Islet precursor cell (in vitro differentiated cells): ENCODE results near the gene ZNF514.
A peak's percentile ranks its signal among the peaks of the same experiment; 100 is the strongest.
"Not testable (repeated sequence)": the region's sequence is repeated elsewhere in the genome, so short reads cannot be mapped to it uniquely, and the experiment has no call there.

ENCODE experiments used
- DNase-seq: peaks from one replicate; pipeline ENCODE4 v3.0.0-alpha.2; 2018

The ZNF514 gene

DNA sequence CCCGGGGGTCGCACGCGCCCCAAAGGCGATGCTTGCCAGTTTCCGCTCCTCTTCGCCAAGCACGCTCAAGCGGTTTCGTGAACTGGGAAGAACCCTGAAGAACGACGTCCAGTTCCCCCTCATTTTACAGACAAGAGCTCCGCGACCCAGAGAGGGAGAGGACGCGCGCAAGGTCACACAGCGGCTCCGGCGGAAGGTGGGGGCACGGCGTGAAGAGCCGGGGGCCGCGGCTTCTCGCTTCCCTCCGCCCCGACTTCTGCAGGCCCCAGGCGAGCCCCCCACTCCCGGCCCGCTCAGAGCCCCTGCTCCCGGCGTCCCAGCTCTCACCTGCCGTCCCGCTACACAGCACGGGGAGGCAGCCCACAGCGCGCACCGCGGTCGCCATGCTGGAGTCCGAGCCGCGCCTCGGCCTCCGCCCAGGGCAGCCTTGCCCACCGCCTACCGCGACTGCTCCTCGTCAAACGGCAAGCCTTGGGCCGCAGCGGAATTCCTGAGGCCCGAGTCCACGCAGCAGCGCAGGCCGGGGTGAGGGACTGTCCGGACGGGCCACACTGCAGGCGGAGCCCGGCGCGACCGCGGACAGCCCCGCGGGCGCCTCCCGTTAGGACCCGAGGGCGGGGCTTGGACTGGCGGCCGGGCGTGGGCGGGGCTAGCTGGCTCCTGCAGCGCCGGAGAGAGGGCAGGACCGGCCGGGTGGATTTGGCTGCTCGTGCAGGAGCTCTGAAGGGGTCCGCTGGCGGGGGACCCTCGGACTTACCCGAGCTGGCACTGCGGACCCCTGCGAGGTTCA is 38.0 kb downstream of the ZNF514 start, which contains the start of gene MRPS5:
Gene MRPS5 (minus strand): TSS at position 402 of the 790 bp plus-strand sequence. CDS start 17 bp downstream, at position 385.
- DNase-seq: peak; percentile 90

DNA sequence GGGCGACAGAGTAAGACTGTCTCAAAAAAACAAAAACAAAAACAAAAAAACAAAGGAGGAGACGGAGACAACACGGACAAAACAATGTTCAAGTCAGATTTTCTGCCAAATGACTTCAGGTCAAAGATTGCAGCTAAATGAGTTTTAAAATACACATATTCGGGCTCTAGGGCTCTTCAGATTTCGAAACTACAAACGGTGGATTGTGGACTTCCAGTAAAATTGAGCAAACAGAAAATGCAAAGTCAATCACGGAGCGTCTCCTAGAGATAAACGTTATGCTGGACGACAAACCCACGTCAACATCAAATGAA is 38.6 kb downstream of the ZNF514 start:
- no peak for DNase-seq

DNA sequence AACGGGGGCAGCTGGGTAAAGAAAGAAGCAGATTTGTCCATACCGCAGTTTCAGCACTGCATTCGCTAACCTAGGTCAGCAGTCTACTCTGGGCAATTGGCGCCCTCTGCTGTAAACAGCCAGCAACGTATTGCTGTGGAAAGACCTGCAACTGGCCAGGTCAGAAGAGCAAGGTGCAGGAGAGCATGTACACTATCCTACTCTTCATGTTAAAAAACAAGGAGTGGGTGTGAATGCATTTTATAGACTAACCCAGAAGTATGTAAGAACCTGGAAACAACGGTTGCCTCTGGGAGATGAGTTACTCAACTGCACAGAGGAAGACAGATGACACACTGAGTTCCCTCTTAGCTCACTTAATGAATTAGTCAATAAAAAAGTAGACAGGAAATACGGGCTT is 44.2 kb downstream of the ZNF514 start:
- peak; percentile 85 for DNase-seq

DNA sequence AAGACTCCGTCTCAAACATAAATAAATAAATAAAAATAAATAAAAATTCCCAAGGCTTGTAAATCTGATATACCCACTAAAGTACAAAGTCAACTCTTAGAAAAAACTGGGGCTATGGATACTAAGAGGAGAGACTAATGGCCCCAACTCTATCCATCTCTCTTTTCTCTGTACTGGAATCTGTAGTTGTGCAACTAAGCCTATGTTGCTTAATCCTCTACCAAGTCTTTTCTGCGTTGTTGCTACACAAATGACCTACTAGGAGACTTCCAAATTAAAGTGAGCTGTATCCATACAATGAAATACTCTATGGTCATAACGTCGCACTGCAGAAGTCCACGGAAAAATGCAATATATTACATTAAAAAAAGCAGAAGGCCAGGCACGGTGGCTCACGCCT is 46.2 kb downstream of the ZNF514 start:
- no peak for DNase-seq

DNA sequence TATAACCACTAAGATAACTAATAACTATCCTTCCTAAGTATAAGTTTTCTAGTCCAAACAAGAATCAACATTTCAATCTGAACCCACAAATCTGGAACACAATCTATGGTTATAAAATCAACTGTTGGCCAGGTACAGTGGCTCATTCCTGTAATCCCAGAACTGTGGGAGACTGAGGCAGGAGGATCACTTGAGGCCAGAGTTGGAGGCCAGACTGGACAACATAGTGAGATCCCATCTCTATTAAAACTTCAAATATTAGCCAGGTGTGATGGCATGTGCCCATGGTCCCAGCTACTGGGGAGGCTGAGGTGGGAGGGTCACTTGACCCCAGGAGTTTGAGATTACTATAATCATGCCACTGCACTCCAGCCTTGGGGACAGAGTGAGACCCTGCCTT is 49.3 kb downstream of the ZNF514 start:
- no peak for DNase-seq

DNA sequence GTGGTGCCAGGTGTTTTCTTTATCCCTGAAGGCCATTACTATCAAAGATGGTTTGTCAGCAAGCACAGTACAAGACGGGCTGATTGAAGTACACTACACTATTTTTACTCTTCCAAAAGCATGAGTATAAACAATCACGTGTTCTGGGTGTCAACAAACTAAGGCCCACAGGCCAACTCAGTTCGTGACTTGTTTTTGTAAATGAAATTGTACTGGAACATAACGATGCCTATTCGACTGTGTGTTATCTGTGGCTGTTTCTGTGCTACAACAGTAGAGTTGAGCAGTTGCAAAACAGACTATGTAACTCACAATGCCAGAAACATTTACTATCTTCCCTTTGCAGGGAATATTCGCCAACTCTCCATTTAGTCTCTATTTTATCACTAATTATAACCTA is 50.4 kb downstream of the ZNF514 start:
- no peak for DNase-seq

DNA sequence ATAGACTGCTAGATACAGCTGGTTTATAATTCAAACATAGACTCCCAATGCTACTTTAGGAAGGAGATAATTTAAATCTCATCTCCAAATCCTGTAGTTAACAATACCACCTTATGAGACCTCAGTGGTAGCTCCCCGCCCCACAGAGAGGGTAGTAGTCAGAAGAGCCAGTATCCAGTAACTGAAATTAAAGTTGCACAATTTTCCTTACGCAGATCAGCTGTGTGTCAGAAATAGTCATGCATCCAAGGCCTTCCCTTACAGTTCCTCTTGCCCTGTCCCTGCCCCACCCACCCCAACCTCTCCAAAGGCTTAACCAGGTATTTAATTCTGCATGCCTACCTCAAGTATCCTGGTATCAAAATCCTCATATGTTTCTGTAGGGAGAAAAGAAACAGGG is 53.6 kb downstream of the ZNF514 start:
- no peak for DNase-seq

DNA sequence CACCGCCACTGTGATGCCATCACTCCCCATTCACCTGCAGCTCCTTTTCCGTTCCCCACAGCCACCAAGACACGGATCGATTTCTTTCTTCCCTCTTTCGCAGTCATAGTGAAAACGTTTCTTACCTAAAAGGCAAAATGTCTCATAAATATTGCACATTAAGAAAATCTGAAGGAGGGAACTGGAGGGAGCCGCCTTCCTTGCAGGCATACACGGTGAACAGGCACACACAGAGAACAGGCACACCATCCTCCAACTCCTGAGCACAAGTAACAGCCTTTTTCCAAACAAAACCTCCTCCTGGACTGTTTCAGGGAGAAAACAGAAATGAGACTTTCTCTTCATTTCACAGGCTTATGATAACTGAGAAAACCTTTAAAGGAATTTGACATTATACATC is 55.0 kb downstream of the ZNF514 start:
- DNase-seq: no peak

DNA sequence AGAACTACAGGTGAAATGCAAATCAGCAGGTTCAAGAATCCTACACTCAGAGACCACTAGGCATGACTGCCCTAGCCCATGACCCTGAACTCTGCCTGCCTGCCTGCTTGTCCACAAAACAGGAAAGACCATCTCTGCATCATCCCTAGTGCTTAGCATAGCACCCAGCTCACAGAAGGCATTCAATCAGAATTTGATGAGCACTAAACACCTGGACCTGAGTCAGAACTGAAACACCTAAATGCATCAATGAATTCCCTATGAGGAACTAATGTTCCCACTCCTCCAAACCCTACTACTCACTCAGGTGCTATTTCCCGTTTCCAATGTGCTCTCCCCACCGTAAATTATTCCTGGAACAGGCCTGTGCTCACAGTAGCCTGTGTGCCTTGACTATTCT is 59.7 kb downstream of the ZNF514 start:
- no peak for DNase-seq

DNA sequence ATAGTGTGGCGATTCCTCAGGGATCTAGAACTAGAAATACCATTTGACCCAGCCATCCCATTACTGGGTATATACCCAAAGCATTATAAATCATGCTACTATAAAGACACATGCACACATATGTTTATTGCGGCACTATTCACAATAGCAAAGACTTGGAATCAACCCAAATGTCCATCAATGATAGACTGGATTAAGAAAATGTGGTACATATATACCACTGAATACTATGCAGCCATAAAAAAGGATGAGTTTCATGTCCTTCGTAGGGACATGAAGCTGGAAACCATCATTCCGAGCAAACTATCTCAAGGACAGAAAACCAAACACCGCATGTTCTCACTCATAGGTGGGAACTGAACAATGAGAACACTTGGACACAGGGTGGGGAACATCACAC is 61.4 kb downstream of the ZNF514 start:
- DNase-seq: not testable (repeated sequence)
